Smooth muscle cell (in vitro differentiated cells): Measurements from ENCODE around the gene DUSP18. TPM values are rescaled to one million over a fixed set of nuclear protein-coding genes. Genes with fewer than 3 reads are reported as not detected.
"Not testable (repeated sequence)": the region's sequence is repeated elsewhere in the genome, so short reads cannot be mapped to it uniquely, and the experiment has no call there.

Experiments
- DNase-seq: peaks from one replicate; lab custom pipeline; 2025; ENCODE audit not compliant: unreplicated experiment; lab: John Stamatoyannopoulos, UW
- H2AFZ ChIP-seq: fragments of 200-600 bp; sonication (generic); 2 replicates; pipeline ENCODE4 v1.6.0; 2016; ENCODE audit warnings: antibody characterized with exemption, low read depth, mild to moderate bottlenecking
- H3F3A ChIP-seq: fragments of 200-600 bp; sonication (generic); 2 replicates; pipeline ENCODE4 v1.6.0; 2017; ENCODE audit warnings: antibody characterized with exemption, low read depth
- H3K27ac ChIP-seq: fragments of 200-600 bp; sonication (generic); 2 replicates; pipeline ENCODE4 v1.5.1; 2016; ENCODE audit warnings: low read depth, mild to moderate bottlenecking
- H3K27me3 ChIP-seq: fragments of 200-600 bp; sonication (generic); 2 replicates; pipeline ENCODE4 v1.6.1; 2016; ENCODE audit warnings: low read depth, mild to moderate bottlenecking
- H3K36me3 ChIP-seq: fragments of 200-600 bp; sonication (generic); 2 replicates; pipeline ENCODE4 v1.5.1; 2016; ENCODE audit warnings: low read depth
- H3K4me1 ChIP-seq: fragments of 200-600 bp; sonication (generic); 2 replicates; pipeline ENCODE4 v1.5.1; 2016; ENCODE audit warnings: low read depth
- H3K4me2 ChIP-seq: fragments of 200-600 bp; sonication (generic); 2 replicates; pipeline ENCODE4 v1.6.0; 2016; ENCODE audit warnings: mild to moderate bottlenecking
- H3K4me3 ChIP-seq: fragments of 200-600 bp; sonication (generic); 2 replicates; pipeline ENCODE4 v1.5.1; 2016; ENCODE audit warnings: mild to moderate bottlenecking
- H3K79me2 ChIP-seq: fragments of 200-600 bp; sonication (generic); 2 replicates; pipeline ENCODE4 v1.6.0; 2016; ENCODE audit warnings: low read depth, mild to moderate bottlenecking
- H3K9ac ChIP-seq: fragments of 200-600 bp; sonication (generic); 2 replicates; pipeline ENCODE4 v1.6.0; 2016; ENCODE audit warnings: low read depth
- H3K9me3 ChIP-seq: fragments of 200-600 bp; sonication (generic); replicated peaks from 2 replicates; pipeline ENCODE4 v1.5.1; 2016; ENCODE audit warnings: low read depth
- H4K20me1 ChIP-seq: fragments of 200-600 bp; sonication (generic); 2 replicates; pipeline ENCODE4 v1.6.0; 2016; ENCODE audit warnings: low read depth
- CTCF ChIP-seq: fragments of 200-600 bp; sonication (generic); IDR thresholded peaks from 2 replicates; pipeline ENCODE4 v1.5.1; 2017; ENCODE audit warnings: borderline replicate concordance, mild to moderate bottlenecking, antibody characterized with exemption; ENCODE audit not compliant: insufficient read depth, poor library complexity, severe bottlenecking
- WGBS: methylation state at CpG from one replicate; pipeline ENCODE4 v1.1.7; 2016; ENCODE audit warnings: low lambda C conversion rate; 5-methylcytosine and 5-hydroxymethylcytosine counted together
- polyA plus RNA-seq: library from polyadenylated mRNA; unstranded; fragments of >200 nt; fragmentation: Nextera tagmentation; extraction: Ambion mirVana; gene quantifications from 2 replicates; pipeline ENCODE4 v1.2.1, GENCODE V29; 2016
- total RNA-seq: library from RNA; depleted of rRNA; stranded (reverse); fragments of >200 nt; gene quantifications from 2 replicates; pipeline ENCODE4 v1.2.3, GENCODE V29; 2014

Gene DUSP18
- total and polyA plus RNA-seq, 2 experiments from 2014 or later: 8.1 to 8.9 TPM

- no peak overlapping the region for H3K9ac ChIP-seq
- no peaks in the 10 kb centered on the region for H3K27me3 ChIP-seq
- H3K4me3 ChIP-seq: peak overlapping the region; percentile 67
- no peaks in the 10 kb centered on the region for H4K20me1 ChIP-seq
- peak; percentile 77 for DNase-seq
- peak overlapping the region; percentile 46 for H3K27ac ChIP-seq
- WGBS: 15% methylated on average over 29 of the region's 29 CpGs
- H3K4me2 ChIP-seq: peak overlapping the region; percentile 99
- peak overlapping the region; percentile 67 for H2AFZ ChIP-seq
- no peaks in the 10 kb centered on the region for H3K79me2 ChIP-seq
- no peaks in the 10 kb centered on the region for H3K36me3 ChIP-seq
- peaks cover 8% of the 10 kb centered on the region for H3K4me1 ChIP-seq
- TF ChIP-seq CTCF: peak; percentile 97
- peaks cover 11% of the 10 kb centered on the region for H3F3A ChIP-seq
- no peaks in the 10 kb centered on the region for H3K9me3 ChIP-seq
These were observed 33.0 kb downstream of the DUSP18 start for GRCh38 chr22:30634471-30635233.

- H3K9ac ChIP-seq, H3K4me1 ChIP-seq, H3K27ac ChIP-seq, H3K79me2 ChIP-seq, H3K27me3 ChIP-seq, DNase-seq, H3K4me2 ChIP-seq, H3K4me3 ChIP-seq, H3K9me3 ChIP-seq, H4K20me1 ChIP-seq, H2AFZ ChIP-seq, H3K36me3 ChIP-seq: not testable (repeated sequence)
- 95% methylated on average over 7 of the region's 31 CpGs for WGBS
- H3F3A ChIP-seq: peaks cover 11% of the 10 kb centered on the region
These were observed 36.2 kb downstream of the DUSP18 start for GRCh38 chr22:30631469-30631868.

GRCh38 chr22:30628491-30628890, 39.2 kb downstream of the DUSP18 start:
- Histone ChIP-seq H3K4me3 (no peak overlapping the region), H4K20me1 (no peaks in the 10 kb centered on the region), H3K9me3 (no peaks in the 10 kb centered on the region), H3K4me1 (no peaks in the 10 kb centered on the region), H3K4me2 (no peak overlapping the region), H3K79me2 (no peaks in the 10 kb centered on the region), H3K36me3 (no peaks in the 10 kb centered on the region), H3K27me3 (no peaks in the 10 kb centered on the region), H3F3A (no peaks in the 10 kb centered on the region), H3K9ac (no peak overlapping the region), H3K27ac (no peak overlapping the region), H2AFZ (no peak overlapping the region)
- TF ChIP-seq CTCF: no peak
- 75% methylated on average over 4 of the region's 4 CpGs for WGBS
- no peak for DNase-seq

- no peaks in the 10 kb centered on the region for H3K79me2 ChIP-seq
- H2AFZ ChIP-seq: no peak overlapping the region
- H3K27ac ChIP-seq: no peak overlapping the region
- no peaks in the 10 kb centered on the region for H3K4me1 ChIP-seq
- no peaks in the 10 kb centered on the region for H3F3A ChIP-seq
- 93% methylated on average over 5 of the region's 5 CpGs for WGBS
- H3K4me3 ChIP-seq: no peak overlapping the region
- H3K9me3 ChIP-seq: no peaks in the 10 kb centered on the region
- TF ChIP-seq CTCF: no peak
- H3K27me3 ChIP-seq: no peaks in the 10 kb centered on the region
- H4K20me1 ChIP-seq: no peaks in the 10 kb centered on the region
- no peak overlapping the region for H3K9ac ChIP-seq
- H3K36me3 ChIP-seq: no peaks in the 10 kb centered on the region
- DNase-seq: no peak
- H3K4me2 ChIP-seq: no peak overlapping the region
These were observed 40.2 kb downstream of the DUSP18 start for GRCh38 chr22:30627471-30627870.
